Cardiac fibroblast (primary cell): ENCODE results near the gene ABHD4.

Source experiments
- DNase-seq, 2 donors: peaks; one replicate each; pipeline versions ENCODE4 v3.0.0 to v3.0.0-alpha.2; 2010; ENCODE audit warnings: low read depth in 2 of 2
- H3K4me3 ChIP-seq, 2 donors: replicated peaks in 1 of 2; 1 replicate in 1 of 2; 2 replicates in 1 of 2; pipeline ENCODE4 v1.5.1; 2011; ENCODE audit warnings: low read depth in 2 of 2, low read length in 2 of 2, mild to moderate bottlenecking in 2 of 2, moderate library complexity in 1 of 2
- TF ChIP-seq, protein P1 (sequence below): IDR thresholded peaks from one replicate; pipeline ENCODE4 v1.5.1; 2011; ENCODE audit warnings: low read depth, mild to moderate bottlenecking, low read length, inconsistent platforms

ABHD4 gene, protein sequence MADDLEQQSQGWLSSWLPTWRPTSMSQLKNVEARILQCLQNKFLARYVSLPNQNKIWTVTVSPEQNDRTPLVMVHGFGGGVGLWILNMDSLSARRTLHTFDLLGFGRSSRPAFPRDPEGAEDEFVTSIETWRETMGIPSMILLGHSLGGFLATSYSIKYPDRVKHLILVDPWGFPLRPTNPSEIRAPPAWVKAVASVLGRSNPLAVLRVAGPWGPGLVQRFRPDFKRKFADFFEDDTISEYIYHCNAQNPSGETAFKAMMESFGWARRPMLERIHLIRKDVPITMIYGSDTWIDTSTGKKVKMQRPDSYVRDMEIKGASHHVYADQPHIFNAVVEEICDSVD

DNA sequence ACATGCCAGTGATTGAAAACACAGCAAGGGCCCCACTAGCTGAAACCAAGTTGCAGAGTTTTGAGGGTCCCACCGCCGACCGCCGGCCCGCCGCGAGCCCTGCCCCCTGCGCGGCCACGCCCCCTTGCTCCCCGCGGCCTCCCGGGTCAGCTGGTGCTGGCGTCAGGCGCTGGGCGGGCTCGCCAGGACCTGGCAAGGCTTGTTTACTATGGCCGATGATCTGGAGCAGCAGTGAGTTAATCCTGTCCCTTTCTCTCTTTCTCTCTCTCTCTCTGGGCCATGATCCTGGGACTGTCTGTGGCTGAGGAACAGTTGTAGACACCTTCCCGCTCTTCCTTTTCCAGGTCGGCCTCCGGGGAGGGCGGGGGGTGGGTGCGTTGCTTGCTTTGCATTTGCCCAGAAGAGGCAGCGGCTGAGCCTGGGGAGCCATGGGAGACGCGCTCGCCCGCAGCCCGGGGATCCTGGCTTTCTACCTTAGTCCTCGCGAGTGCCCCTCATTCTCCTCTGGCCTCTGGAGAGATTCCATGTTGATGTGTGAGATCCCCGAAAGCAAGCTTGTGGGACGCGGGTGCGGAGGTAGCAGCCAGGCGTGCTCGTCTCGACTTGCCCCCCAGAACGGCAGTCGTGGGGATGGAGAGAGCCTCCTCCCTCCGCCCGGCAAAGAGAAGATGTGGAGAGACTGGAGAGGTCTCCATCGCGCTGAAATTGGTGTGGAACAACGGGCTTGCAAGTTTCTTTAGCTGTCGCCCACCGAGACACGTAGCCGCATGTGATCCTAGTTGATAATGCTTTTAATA, at the start of gene ABHD4:
Gene ABHD4, plus strand, starts transcription at position 202 of the 797 bp plus-strand sequence. Its CDS starts 7 bp downstream, at position 209.
- TF ChIP-seq, protein P1, sequence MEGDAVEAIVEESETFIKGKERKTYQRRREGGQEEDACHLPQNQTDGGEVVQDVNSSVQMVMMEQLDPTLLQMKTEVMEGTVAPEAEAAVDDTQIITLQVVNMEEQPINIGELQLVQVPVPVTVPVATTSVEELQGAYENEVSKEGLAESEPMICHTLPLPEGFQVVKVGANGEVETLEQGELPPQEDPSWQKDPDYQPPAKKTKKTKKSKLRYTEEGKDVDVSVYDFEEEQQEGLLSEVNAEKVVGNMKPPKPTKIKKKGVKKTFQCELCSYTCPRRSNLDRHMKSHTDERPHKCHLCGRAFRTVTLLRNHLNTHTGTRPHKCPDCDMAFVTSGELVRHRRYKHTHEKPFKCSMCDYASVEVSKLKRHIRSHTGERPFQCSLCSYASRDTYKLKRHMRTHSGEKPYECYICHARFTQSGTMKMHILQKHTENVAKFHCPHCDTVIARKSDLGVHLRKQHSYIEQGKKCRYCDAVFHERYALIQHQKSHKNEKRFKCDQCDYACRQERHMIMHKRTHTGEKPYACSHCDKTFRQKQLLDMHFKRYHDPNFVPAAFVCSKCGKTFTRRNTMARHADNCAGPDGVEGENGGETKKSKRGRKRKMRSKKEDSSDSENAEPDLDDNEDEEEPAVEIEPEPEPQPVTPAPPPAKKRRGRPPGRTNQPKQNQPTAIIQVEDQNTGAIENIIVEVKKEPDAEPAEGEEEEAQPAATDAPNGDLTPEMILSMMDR: no peak
- DNase-seq: peak; percentile 58 to 74
- peak within 1 kb of the TSS; percentile 82 to 91 for H3K4me3 ChIP-seq

DNA sequence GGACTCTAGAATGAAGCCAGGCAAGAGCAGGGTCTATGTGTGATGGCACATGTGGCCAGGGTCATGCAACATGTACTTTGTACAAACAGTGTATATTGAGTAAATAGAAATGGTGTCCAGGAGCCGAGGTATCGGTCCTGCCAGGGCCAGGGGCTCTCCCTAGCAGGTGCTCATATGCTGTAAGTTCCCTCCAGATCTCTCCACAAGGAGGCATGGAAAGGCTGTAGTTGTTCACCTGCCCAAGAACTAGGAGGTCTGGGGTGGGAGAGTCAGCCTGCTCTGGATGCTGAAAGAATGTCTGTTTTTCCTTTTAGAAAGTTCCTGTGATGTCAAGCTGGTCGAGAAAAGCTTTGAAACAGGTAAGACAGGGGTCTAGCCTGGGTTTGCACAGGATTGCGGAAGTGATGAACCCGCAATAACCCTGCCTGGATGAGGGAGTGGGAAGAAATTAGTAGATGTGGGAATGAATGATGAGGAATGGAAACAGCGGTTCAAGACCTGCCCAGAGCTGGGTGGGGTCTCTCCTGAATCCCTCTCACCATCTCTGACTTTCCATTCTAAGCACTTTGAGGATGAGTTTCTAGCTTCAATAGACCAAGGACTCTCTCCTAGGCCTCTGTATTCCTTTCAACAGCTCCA, 48.7 kb upstream of the ABHD4 start:
- TF ChIP-seq, protein P1: no peak
- DNase-seq: no peak

DNA sequence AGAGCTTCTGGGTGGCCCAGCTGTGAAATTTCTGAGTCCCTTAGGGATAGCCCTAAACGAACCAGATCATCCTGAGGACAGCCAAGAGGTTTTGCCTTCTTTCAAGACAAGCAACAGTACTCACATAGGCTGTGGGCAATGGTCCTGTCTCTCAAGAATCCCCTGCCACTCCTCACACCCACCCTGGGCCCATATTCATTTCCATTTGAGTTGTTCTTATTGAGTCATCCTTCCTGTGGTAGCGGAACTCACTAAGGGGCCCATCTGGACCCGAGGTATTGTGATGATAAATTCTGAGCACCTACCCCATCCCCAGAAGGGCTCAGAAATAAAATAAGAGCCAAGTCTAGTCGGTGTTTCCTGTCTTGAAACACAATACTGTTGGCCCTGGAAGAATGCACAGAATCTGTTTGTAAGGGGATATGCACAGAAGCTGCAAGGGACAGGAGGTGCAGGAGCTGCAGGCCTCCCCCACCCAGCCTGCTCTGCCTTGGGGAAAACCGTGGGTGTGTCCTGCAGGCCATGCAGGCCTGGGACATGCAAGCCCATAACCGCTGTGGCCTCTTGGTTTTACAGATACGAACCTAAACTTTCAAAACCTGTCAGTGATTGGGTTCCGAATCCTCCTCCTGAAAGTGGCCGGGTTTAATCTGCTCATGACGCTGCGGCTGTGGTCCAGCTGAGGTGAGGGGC, 48.0 kb upstream of the ABHD4 start:
- DNase-seq: peak; percentile 42 to 66
- H3K4me3 ChIP-seq: no peak overlapping the region
- TF ChIP-seq, protein P1: no peak

More for the DNA sequence above, 48.7 kb upstream of the ABHD4 start:
- H3K4me3 ChIP-seq: no peak overlapping the region

DNA sequence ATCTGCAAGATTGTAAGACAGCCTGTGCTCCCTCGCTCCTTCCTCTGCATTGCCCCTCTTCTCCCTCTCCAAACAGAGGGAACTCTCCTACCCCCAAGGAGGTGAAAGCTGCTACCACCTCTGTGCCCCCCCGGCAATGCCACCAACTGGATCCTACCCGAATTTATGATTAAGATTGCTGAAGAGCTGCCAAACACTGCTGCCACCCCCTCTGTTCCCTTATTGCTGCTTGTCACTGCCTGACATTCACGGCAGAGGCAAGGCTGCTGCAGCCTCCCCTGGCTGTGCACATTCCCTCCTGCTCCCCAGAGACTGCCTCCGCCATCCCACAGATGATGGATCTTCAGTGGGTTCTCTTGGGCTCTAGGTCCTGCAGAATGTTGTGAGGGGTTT, 46.5 kb upstream of the ABHD4 start:
- TF ChIP-seq, protein P1: no peak
- no peak overlapping the region for H3K4me3 ChIP-seq
- DNase-seq: no peak

DNA sequence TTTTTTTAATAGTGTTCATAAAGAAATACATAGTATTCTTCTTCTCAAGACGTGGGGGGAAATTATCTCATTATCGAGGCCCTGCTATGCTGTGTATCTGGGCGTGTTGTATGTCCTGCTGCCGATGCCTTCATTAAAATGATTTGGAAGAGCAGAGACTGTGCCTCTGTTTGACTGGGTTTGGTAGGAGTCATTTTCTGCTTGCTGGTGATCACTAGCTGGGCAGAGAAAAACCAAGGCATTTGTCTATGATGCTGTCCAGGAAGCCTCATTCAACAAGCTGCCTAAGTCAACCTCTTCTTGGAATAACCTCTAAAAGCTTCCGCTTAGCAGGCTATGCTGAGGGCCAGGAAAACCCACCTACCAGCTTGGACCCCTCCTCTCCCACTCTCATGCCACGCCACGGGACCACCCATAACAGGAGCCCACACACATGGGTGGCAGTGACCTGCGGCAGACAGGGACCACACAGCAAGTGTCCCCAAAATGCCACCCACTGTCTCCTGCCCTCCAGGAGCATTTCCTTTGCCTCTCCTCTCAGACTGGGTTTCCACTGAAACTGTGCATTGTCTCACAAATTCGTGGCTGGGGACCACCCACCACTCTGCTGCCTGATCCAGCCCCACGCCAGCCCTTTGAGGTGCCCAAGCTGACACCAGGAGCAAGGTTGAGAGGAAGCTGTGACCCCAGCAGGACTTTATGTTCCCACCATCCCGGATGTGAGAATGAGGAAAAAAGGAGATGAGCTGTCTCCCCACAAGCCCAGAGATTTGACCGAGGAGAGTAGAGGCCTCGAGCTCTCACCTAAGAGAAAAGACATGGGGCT, 45.9 kb upstream of the ABHD4 start:
- TF ChIP-seq, protein P1: no peak
- no peak overlapping the region for H3K4me3 ChIP-seq
- no peak for DNase-seq

DNA sequence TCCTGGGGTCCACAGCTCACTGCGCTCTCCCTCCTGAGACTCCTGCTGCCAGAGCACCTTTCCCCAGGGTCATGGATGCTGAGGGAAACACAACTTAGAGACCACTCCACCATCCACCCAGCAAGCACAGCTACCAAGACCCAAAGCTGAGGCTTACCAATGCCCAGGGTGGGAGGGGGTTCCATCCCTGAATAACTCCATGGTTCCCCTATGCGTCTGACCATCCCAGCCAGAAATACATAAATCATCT, 45.3 kb upstream of the ABHD4 start:
- H3K4me3 ChIP-seq: no peak overlapping the region
- no peak for DNase-seq
- TF ChIP-seq, protein P1: no peak
